ENCODE results near the gene VDR.

VDR gene

GRCh38 chr12:47930634-47931033 lies 25.8 kb upstream of the VDR start:
- no peak for DNase-seq (ENCODE audit: low read depth)

- no peak for DNase-seq (ENCODE audit: low read depth)
Measured at GRCh38 chr12:47927346-47927745, 22.6 kb upstream of the VDR start.

GRCh38 chr12:47921907-47922306 lies 17.1 kb upstream of the VDR start:
- DNase-seq (ENCODE audit: low read depth), result no peak

GRCh38 chr12:47920913-47921312 lies 16.1 kb upstream of the VDR start:
- no peak for DNase-seq (ENCODE audit: low read depth)

GRCh38 chr12:47913081-47913480 lies 8.3 kb upstream of the VDR start:
- DNase-seq (ENCODE audit: low read depth), result no peak

GRCh38 chr12:47912556-47912955 lies 7.8 kb upstream of the VDR start:
- no peak for DNase-seq (ENCODE audit: low read depth)

GRCh38 chr12:47910981-47911380 lies 6.2 kb upstream of the VDR start:
- DNase-seq (ENCODE audit: low read depth), result no peak

GRCh38 chr12:47910486-47910885 lies 5.7 kb upstream of the VDR start:
- DNase-seq (ENCODE audit: low read depth), result no peak

- no peak for DNase-seq (ENCODE audit: low read depth)
Measured at GRCh38 chr12:47909839-47910465, 5.2 kb upstream of the VDR start.

- no peak for DNase-seq (ENCODE audit: low read depth)
Measured at GRCh38 chr12:47908738-47909137, 3.9 kb upstream of the VDR start.

- DNase-seq (ENCODE audit: low read depth), result no peak
Measured at GRCh38 chr12:47907851-47908454, 3.2 kb upstream of the VDR start.

GRCh38 chr12:47903927-47904712 lies 674 bp downstream of the VDR start:
- DNase-seq (ENCODE audit: low read depth), result peak; percentile 54

GRCh38 chr12:47903151-47903611 lies 1.6 kb downstream of the VDR start:
- DNase-seq (ENCODE audit: low read depth), result no peak

- no peak for DNase-seq (ENCODE audit: low read depth)
Measured at GRCh38 chr12:47902131-47902639, 2.6 kb downstream of the VDR start.

- no peak for DNase-seq (ENCODE audit: low read depth)
Measured at GRCh38 chr12:47901718-47902093, 3.1 kb downstream of the VDR start.

GRCh38 chr12:47901063-47901717 lies 3.6 kb downstream of the VDR start:
- DNase-seq (ENCODE audit: low read depth), result no peak

- no peak for DNase-seq (ENCODE audit: low read depth)
Measured at GRCh38 chr12:47900131-47901062, 4.4 kb downstream of the VDR start.

GRCh38 chr12:47899466-47899865 lies 5.3 kb downstream of the VDR start:
- DNase-seq (ENCODE audit: low read depth), result no peak

- no peak for DNase-seq (ENCODE audit: low read depth)
Measured at GRCh38 chr12:47896633-47897032, 8.2 kb downstream of the VDR start.

- DNase-seq (ENCODE audit: low read depth), result no peak
Measured at GRCh38 chr12:47896022-47896421, 8.8 kb downstream of the VDR start.

- no peak for DNase-seq (ENCODE audit: low read depth)
Measured at GRCh38 chr12:47894652-47895051, 10.1 kb downstream of the VDR start.
